Nephron (organoid): ENCODE measurements around the gene CDH15.

Experiments
- H3K27ac Mint-ChIP-seq, 3 experiments: 2 replicates each; pipeline ENCODE4 v1.8.0; 2020; ENCODE audit warnings: mixed read lengths in 3 of 3, mild to moderate bottlenecking in 2 of 3, moderate library complexity in 1 of 3
- H3K27me3 Mint-ChIP-seq: 2 replicates; pipeline ENCODE4 v1.8.0; 2021; ENCODE audit warnings: low read depth, mild to moderate bottlenecking, moderate library complexity, mixed read lengths
- H3K36me3 Mint-ChIP-seq: 2 replicates; pipeline ENCODE4 v1.8.0; 2020; ENCODE audit warnings: low read depth, mixed read lengths
- H3K4me1 Mint-ChIP-seq: 2 replicates; pipeline ENCODE4 v1.8.0; 2020; ENCODE audit warnings: mixed read lengths
- H3K4me3 Mint-ChIP-seq, 3 experiments: 2 replicates each; pipeline ENCODE4 v1.8.0; 2020; ENCODE audit warnings: mild to moderate bottlenecking in 3 of 3, mixed read lengths in 3 of 3, moderate library complexity in 2 of 3
- H3K9me3 Mint-ChIP-seq: 2 replicates; pipeline ENCODE4 v1.8.0; 2020; ENCODE audit warnings: mixed read lengths
- TF ChIP-seq, protein P1 (sequence below), 3 experiments: fragments of 200-600 bp; sonication (generic); IDR thresholded peaks; one replicate each; pipeline ENCODE4 v1.5.0; 2021; ENCODE audit warnings: antibody characterized with exemption in 3 of 3; ENCODE audit not compliant: unreplicated experiment in 3 of 3

CDH15 gene

DNA sequence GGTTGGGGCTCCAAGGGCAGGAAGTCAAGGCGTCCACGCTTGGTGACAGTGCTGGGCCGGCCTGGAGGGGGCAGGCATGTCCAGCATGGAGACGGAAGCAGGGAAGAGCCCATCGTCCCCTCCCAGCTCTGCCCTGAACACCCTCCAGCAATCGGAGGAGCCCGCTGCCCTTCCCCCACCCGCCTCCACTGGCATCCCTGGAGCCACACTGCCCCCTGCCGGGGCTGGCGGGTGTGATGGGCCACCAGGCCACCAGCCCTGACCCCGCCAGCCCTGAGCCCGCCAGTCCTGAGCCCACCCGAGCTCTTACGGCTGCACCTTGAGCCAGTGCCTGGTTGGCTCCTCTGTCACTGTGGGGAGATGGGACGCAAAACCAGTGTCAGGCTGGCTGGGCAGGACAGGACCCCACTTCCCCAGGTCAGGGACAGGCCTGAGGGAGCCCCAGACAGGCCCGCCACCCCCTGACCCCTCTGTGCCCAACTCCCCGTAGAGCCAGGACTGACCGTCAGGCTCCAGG is 4.1 kb upstream of the CDH15 start:
- H3K4me3 Mint-ChIP-seq, result no peak overlapping the region
- H3K4me1 Mint-ChIP-seq, result peaks cover 11% of the 10 kb centered on the region
- H3K27me3 Mint-ChIP-seq, result peaks cover 16% of the 10 kb centered on the region
- no peaks in the 10 kb centered on the region for H3K9me3 Mint-ChIP-seq
- TF ChIP-seq, protein P1, sequence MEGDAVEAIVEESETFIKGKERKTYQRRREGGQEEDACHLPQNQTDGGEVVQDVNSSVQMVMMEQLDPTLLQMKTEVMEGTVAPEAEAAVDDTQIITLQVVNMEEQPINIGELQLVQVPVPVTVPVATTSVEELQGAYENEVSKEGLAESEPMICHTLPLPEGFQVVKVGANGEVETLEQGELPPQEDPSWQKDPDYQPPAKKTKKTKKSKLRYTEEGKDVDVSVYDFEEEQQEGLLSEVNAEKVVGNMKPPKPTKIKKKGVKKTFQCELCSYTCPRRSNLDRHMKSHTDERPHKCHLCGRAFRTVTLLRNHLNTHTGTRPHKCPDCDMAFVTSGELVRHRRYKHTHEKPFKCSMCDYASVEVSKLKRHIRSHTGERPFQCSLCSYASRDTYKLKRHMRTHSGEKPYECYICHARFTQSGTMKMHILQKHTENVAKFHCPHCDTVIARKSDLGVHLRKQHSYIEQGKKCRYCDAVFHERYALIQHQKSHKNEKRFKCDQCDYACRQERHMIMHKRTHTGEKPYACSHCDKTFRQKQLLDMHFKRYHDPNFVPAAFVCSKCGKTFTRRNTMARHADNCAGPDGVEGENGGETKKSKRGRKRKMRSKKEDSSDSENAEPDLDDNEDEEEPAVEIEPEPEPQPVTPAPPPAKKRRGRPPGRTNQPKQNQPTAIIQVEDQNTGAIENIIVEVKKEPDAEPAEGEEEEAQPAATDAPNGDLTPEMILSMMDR (IDR thresholded peaks at IDR 0.05; ENCODE audit: unreplicated experiment in 3 of 3), result peak; percentile 83 to 89 (median 88)
- no peak overlapping the region for H3K27ac Mint-ChIP-seq
- H3K36me3 Mint-ChIP-seq, result no peaks in the 10 kb centered on the region

GRCh38 chr16:89168381-89169189 is 3.0 kb upstream of the CDH15 start:
- Mint-ChIP-seq H3K36me3 (no peaks in the 10 kb centered on the region), H3K4me3 (no peak overlapping the region), H3K27me3 (peaks cover 18% of the 10 kb centered on the region), H3K9me3 (no peaks in the 10 kb centered on the region), H3K27ac (no peak overlapping the region), H3K4me1 (peaks cover 11% of the 10 kb centered on the region)
- TF ChIP-seq, protein P1 (IDR thresholded peaks at IDR 0.05; ENCODE audit: unreplicated experiment in 3 of 3), result peak in 1 of 3 experiments; percentile 21

DNA sequence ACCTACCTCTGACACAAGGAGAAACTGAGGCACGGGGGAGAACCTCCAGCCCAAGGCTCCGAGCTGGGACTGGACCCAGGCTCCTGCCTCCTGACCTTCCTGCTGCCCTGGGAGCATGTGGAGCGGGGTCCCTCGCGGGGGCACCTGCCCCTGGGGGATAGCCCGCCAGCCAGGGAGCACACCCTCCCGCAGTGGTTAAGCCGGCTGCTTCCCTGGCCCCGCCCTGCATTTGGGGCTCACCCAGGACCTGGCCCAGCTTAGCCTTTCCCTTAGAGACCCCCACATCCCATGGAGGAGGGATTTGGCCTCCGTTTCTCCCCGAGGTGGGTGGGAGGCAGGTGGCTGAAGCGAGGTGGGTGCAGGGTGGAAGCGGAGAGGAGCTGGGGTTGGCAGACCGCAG is 1.8 kb upstream of the CDH15 start:
- H3K4me1 Mint-ChIP-seq, result peaks cover 10% of the 10 kb centered on the region
- H3K9me3 Mint-ChIP-seq, result no peaks in the 10 kb centered on the region
- no peak overlapping the region for H3K27ac Mint-ChIP-seq
- H3K27me3 Mint-ChIP-seq, result peaks cover 18% of the 10 kb centered on the region
- no peaks in the 10 kb centered on the region for H3K36me3 Mint-ChIP-seq
- H3K4me3 Mint-ChIP-seq, result no peak overlapping the region
- TF ChIP-seq, protein P1 (IDR thresholded peaks at IDR 0.05; ENCODE audit: unreplicated experiment in 3 of 3), result no peak

DNA sequence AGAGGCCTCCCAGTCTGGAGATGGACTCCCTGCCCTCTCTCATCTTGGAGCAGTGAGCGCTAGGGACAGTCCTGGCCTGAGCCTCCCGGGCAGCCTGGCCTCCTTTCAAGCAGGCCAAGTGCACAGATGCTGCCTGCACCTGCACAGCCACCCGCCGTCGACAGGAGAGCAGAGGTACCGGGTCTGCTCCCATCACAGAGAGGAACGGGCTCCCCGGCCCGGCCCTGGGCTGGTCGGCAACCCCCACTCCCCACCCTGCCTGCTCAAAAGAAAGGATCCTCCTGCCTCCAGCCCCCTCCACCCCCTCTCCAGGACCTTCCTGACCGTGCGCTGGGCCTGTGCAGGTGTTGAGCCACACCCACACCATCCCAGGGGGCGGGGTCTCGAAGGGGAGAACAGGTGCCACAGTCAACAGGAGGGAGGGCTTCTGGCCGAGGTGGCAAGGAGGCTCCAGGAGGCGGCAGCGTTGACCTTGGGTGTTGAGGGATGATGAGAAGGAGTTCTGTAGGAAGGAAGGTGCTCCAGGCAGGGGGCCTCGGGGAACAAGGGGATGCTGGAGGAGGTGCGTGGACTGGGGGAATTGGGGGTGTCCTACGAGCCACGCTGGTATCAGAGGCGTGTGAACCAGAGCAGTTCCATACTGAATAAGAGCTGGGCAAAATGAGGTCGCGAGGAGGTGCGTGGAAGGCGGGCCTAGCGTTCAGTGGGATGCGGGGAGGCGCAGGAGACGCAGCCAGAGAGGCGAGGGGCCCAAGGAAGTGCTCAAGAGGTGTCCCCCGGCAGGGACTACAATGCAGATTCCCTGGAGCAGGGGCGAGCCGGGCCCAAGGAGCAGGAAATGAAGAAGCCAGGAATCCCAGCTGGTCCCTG is 967 bp upstream of the CDH15 start:
- peaks cover 10% of the 10 kb centered on the region for H3K4me1 Mint-ChIP-seq
- H3K27me3 Mint-ChIP-seq, result peaks cover 18% of the 10 kb centered on the region
- no peaks in the 10 kb centered on the region for H3K36me3 Mint-ChIP-seq
- H3K4me3 Mint-ChIP-seq, result peak overlapping the region; percentile 71 to 81 (median 72)
- TF ChIP-seq, protein P1 (IDR thresholded peaks at IDR 0.05; ENCODE audit: unreplicated experiment in 3 of 3), result no peak
- H3K27ac Mint-ChIP-seq, result no peak overlapping the region
- H3K9me3 Mint-ChIP-seq, result no peaks in the 10 kb centered on the region

GRCh38 chr16:89172171-89172527 is 601 bp downstream of the CDH15 start:
- TF ChIP-seq, protein P1 (IDR thresholded peaks at IDR 0.05; ENCODE audit: unreplicated experiment in 3 of 3), result no peak
- Mint-ChIP-seq H3K9me3 (no peaks in the 10 kb centered on the region), H3K27me3 (peaks cover 18% of the 10 kb centered on the region), H3K4me3 (peak overlapping the region; percentile 74 to 95 (median 89)), H3K36me3 (no peaks in the 10 kb centered on the region), H3K27ac (no peak overlapping the region), H3K4me1 (peaks cover 10% of the 10 kb centered on the region)
